ENCODE data around the gene LIPE. TPM values are rescaled to one million over a fixed set of nuclear protein-coding genes. Genes with fewer than 3 reads are reported as not detected.

Gene LIPE
- total RNA-seq, 1 donor from 2014 or later = 55.8 TPM

DNA sequence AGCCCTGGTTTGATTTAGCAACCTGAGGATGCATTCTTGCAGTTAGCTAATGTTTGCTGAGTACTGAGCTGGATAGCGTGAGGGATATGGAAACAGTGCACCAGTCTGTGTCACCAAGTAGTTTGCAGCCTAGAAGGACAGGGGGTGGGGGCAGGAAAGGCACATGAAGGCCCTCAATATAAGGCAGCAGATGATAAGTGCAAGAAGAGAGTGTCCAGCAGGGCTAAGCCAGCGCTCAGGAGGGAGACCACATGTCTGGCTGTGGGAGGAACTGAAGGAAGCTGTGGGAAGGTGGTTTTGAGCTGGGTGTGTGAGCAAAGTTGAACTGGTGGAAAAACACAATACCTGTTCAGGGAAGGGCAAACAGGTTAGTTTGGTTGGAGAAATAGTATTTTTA is 13.9 kb upstream of the LIPE start:
- intact Hi-C loops (cut with micrococcal nuclease) = no loop called here
- TF ChIP-seq, protein P1, sequence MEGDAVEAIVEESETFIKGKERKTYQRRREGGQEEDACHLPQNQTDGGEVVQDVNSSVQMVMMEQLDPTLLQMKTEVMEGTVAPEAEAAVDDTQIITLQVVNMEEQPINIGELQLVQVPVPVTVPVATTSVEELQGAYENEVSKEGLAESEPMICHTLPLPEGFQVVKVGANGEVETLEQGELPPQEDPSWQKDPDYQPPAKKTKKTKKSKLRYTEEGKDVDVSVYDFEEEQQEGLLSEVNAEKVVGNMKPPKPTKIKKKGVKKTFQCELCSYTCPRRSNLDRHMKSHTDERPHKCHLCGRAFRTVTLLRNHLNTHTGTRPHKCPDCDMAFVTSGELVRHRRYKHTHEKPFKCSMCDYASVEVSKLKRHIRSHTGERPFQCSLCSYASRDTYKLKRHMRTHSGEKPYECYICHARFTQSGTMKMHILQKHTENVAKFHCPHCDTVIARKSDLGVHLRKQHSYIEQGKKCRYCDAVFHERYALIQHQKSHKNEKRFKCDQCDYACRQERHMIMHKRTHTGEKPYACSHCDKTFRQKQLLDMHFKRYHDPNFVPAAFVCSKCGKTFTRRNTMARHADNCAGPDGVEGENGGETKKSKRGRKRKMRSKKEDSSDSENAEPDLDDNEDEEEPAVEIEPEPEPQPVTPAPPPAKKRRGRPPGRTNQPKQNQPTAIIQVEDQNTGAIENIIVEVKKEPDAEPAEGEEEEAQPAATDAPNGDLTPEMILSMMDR (IDR thresholded peaks at IDR 0.05; ENCODE audit: borderline replicate concordance) = no peak
- DNase-seq = no peak

GRCh38 chr19:42440357-42441048 is 13.3 kb upstream of the LIPE start:
- DNase-seq = peak; percentile 77
- Histone ChIP-seq H3K27ac (replicated peaks) (no peak overlapping the region), H3K4me3 (no peak overlapping the region), H3K4me1 (peaks cover 27% of the 10 kb centered on the region), H3K9me3 (replicated peaks) (no peaks in the 10 kb centered on the region), H3K36me3 (no peaks in the 10 kb centered on the region), H3K27me3 (ENCODE audit: low read depth) (peaks cover 3% of the 10 kb centered on the region)
- intact Hi-C loops (cut with micrococcal nuclease) = no loop called here
- TF ChIP-seq, protein P1 (IDR thresholded peaks at IDR 0.05; ENCODE audit: borderline replicate concordance) = peak; percentile 94

More for the DNA sequence above, 13.9 kb upstream of the LIPE start:
- Histone ChIP-seq H3K36me3 (no peaks in the 10 kb centered on the region), H3K9me3 (replicated peaks) (no peaks in the 10 kb centered on the region), H3K4me3 (no peak overlapping the region), H3K27me3 (ENCODE audit: low read depth) (peaks cover 8% of the 10 kb centered on the region), H3K4me1 (peaks cover 21% of the 10 kb centered on the region), H3K27ac (replicated peaks) (no peak overlapping the region)

GRCh38 chr19:42436006-42436405 is 8.8 kb upstream of the LIPE start:
- H3K27ac ChIP-seq (replicated peaks) = peak overlapping the region; percentile 81
- no peaks in the 10 kb centered on the region for H3K9me3 ChIP-seq (replicated peaks)
- H3K27me3 ChIP-seq (ENCODE audit: low read depth) = no peaks in the 10 kb centered on the region
- intact Hi-C loops (cut with micrococcal nuclease) = no loop called here
- H3K36me3 ChIP-seq = no peaks in the 10 kb centered on the region
- no peak for DNase-seq
- TF ChIP-seq, protein P1 (IDR thresholded peaks at IDR 0.05; ENCODE audit: borderline replicate concordance) = no peak
- H3K4me3 ChIP-seq = no peak overlapping the region
- H3K4me1 ChIP-seq = peaks cover 64% of the 10 kb centered on the region

- Histone ChIP-seq H3K27me3 (ENCODE audit: low read depth) (no peaks in the 10 kb centered on the region), H3K27ac (replicated peaks) (peak overlapping the region; percentile 81), H3K4me1 (peaks cover 60% of the 10 kb centered on the region), H3K9me3 (replicated peaks) (no peaks in the 10 kb centered on the region), H3K4me3 (no peak overlapping the region), H3K36me3 (no peaks in the 10 kb centered on the region)
- TF ChIP-seq, protein P1 (IDR thresholded peaks at IDR 0.05; ENCODE audit: borderline replicate concordance) = no peak
- no peak for DNase-seq
- intact Hi-C loops (cut with micrococcal nuclease) = no loop called here
Observed at GRCh38 chr19:42435316-42435715, 8.1 kb upstream of the LIPE start.

DNA sequence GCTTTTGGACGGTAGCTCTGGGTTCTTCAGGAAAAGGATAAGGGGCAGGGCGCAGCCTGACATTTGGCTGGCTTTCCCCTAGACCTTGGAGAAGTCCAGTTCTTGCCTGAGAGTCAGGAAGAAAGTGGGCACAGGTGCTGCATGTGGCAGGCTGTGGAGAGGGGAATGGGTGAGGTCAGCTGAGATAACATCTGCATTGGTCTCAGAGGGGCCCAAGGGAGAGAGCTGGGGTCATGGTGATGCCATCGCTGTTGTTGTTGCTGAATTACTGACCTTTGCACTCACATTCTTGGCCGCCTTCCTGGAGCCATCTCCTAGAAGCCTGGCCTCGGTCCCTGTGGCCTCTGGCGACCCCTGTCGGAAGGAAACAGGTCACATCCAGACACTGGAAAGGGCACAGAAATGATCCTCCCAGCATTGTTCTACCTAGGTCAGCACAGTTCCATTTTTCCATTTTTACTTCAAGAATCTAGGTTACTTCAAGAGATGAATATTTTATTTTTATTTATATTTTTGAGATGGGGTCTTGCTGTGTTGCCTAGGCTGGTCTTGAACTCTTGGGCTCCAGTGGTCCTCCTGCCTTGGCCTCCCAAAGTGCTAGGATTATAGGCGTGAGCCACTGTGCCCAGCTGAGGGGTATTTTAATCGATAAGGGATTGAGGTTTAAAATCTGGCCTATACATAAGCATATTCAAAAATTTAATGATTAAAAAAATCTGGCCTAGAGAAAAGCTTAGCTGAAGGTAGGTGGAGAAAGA is 6.5 kb upstream of the LIPE start:
- TF ChIP-seq, protein P1 (IDR thresholded peaks at IDR 0.05; ENCODE audit: borderline replicate concordance) = peak; percentile 81
- Histone ChIP-seq H3K4me1 (peaks cover 50% of the 10 kb centered on the region), H3K27ac (replicated peaks) (peak overlapping the region; percentile 81), H3K36me3 (no peaks in the 10 kb centered on the region), H3K9me3 (replicated peaks) (no peaks in the 10 kb centered on the region), H3K27me3 (ENCODE audit: low read depth) (no peaks in the 10 kb centered on the region), H3K4me3 (peak overlapping the region; percentile 1)
- DNase-seq = peak; percentile 85
- intact Hi-C loops (cut with micrococcal nuclease) = no loop called here

All from left ventricle myocardium inferior (tissue), 1 donor.